C4-2B (cell line): ENCODE results near the gene BAHD1.

Source experiments
- CTCF ChIP-seq: fragments of 450-650 bp; conservative IDR thresholded peaks from 2 replicates; pipeline ENCODE4 v1.5.1; 2017; ENCODE audit warnings: mild to moderate bottlenecking
- ZFX ChIP-seq: fragments of 450-650 bp; IDR thresholded peaks from 2 replicates; pipeline ENCODE4 v1.6.1; 2017

- TF ChIP-seq CTCF (no peak), ZFX (no peak)
These were observed 15.1 kb upstream of the BAHD1 start for GRCh38 chr15:40425681-40426080.
